Right ventricle myocardium inferior (tissue), 1 donor: ENCODE measurements around the gene PVRIG. TPM values are rescaled to one million over a fixed set of nuclear protein-coding genes. Genes with fewer than 3 reads are reported as not detected.
"Not testable (repeated sequence)": the region's sequence is repeated elsewhere in the genome, so short reads cannot be mapped to it uniquely, and the experiment has no call there.

ENCODE experiments used
- ATAC-seq: fragments of 200-7000 bp; cut with Tn5 transposase; one replicate; pipeline ENCODE4 v1.9.1; 2020; ENCODE audit warnings: mild to moderate bottlenecking, moderate library complexity
- DNase-seq: peaks from one replicate; pipeline ENCODE4 v3.0.0; 2021; ENCODE audit errors: missing footprints
- intact Hi-C: fragments of 100-400 bp; cut with DNase I; formaldehyde crosslinking; loops from one replicate; pipeline ENCODE4 v1.11.0; 2022
- total RNA-seq: library from RNA; stranded (reverse); fragmentation: NEBNext Ultra II Directional; extraction: Animal tissue kit (Norgen Biotek cat#: 25700); gene quantifications from one replicate; pipeline ENCODE4 v1.2.1, GENCODE V29; 2021
- donor health status: DM: no; HTN: yes; CAD: no; lungs with severe emphysema.

PVRIG gene
- total RNA-seq, 1 donor from 2014 or later, result not detected

DNA sequence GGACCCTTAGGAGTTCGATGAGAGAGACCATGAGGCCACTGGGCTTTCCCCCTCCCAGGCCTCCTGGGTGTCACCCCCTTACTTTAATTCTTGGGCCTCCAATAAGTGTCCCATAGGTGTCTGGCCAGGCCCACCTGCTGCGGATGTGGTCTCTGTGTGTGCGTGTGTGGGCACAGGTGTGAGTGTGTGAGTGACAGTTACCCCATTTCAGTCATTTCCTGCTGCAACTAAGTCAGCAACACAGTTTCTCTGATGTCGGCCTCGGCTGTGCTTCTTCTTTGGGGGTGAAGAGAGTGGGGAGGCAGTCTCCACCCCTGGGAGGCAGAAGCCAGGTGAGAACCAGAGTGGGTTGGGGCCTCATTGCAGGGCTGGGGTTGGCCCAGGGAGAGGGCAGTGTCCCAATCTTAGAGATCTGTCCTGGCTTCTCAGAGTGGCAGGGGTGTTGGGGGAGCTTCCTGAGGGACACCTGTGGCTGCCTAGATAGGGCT is 1.5 kb downstream of the PVRIG start:
- intact Hi-C loops, result no loop called here
- ATAC-seq (no peak), DNase-seq (no peak)

- intact Hi-C loops, result no loop called here
Observed at GRCh38 chr7:100221767-100222444, 2.2 kb downstream of the PVRIG start.

DNA sequence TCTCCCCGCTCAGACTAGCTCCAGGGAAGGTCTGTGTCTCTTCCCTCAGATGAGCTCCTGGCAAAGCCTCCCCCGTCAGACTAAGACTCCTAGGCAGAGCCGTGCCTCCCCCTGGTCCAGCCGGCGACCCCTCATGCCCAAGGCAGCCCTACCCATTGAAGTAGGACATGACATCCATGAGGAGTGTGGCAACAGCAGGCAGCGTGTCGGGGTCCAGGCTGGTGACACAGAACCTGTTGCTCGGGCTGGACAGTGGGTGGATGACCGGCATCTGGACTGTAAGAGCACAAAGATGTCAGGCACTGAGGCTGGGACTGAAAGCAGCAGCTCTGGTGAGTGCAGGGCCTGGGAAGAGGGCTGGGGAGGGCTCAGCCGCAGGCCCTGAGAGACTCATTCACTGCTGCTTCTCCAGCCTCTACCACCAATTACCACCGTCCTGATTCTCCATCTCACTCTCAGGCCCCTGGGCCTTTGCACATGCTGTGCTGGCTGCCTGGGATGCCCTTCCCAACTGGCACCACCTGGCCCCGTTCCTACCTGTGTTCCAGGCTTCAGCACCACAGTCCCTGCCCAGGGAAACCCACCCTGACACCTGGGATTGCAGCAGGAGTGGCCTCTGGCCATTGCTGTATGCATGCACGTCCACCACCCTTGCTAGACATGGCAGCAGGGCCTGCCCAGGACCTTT is 2.8 kb downstream of the PVRIG start:
- intact Hi-C loops, result no loop called here
- no peak for DNase-seq
- ATAC-seq, result no peak

More at GRCh38 chr7:100221767-100222444, 2.2 kb downstream of the PVRIG start:
- no peak for ATAC-seq
- DNase-seq, result no peak

- intact Hi-C loops, DNase-seq, ATAC-seq: not testable (repeated sequence)
Observed at GRCh38 chr7:100223376-100223927, 3.7 kb downstream of the PVRIG start.

DNA sequence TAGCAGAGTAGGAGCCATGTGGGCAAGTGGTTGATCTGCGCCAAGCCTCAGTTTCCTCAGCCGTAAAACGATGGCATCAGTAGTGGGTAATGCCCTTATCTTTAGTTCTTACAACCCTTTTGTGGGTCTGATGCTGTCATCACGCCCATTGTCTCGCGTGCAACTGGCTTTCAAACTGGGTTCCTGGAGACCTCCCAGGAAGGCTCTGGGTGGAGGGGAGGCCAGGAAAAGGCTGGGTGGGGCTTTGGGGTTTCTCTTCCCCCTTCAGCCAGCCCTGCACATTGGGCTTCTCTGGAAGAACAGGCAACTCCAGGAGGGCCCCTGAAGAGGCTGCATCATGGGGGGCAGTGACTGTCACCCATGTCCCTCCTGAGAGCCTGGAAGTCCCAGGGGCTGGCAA is 5.1 kb downstream of the PVRIG start:
- DNase-seq, intact Hi-C loops, ATAC-seq: not testable (repeated sequence)

DNA sequence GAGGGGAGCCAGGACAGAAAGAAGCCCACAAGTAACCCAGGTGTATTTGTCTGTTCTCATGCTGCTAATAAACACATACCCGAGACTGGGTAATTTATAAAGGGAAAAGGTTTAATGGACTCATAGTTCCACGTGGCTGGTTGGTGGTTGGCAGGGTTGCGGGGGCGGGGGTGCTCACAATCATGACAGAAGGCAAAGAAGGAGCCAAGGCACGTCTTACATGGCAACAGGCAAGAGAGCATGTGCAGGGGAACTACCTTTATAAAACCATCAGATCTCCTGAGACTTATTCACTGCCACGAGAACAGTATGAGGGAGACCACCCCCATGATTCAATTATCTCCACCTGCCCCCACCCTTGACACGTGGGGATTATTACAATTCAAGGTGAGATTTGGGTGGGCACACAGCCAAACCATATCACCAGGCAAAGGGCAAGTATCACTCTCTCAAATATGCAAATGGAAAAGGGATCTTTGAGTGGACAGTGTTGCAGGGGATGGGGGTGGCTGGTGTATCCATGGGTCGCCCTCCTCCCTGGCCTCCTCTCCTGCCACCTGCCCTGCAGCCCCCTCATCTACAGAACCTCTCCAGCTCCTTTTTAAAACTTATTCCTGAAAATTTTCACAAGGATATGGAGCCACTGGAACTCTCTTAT is 15.0 kb downstream of the PVRIG start:
- ATAC-seq, intact Hi-C loops, DNase-seq: not testable (repeated sequence)

GRCh38 chr7:100239975-100240374 is 20.2 kb downstream of the PVRIG start:
- ATAC-seq, intact Hi-C loops, DNase-seq: not testable (repeated sequence)

DNA sequence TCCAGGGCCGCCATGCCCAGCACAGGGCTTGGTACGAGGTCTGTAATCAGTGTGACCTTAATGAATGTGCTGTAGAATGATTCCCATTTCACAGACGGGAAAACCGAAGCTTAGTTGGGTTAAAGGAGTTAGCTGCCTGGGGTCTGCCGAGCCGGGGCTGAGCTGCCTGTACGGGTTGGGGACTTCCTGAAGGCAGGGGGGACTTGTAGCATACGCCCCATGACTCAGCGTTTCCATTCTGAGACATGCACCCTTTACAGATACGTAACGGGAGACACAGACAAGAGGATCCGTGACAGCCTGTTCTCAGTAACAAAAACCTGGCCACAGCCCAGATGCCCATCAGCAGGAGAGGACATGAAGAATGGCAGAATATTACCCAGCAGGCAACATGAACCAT is 23.6 kb downstream of the PVRIG start:
- intact Hi-C loops, DNase-seq: not testable (repeated sequence)
- ATAC-seq, result peak; percentile 68

GRCh38 chr7:100244988-100245605 is 25.3 kb downstream of the PVRIG start:
- ATAC-seq, result peak; percentile 67
- DNase-seq, intact Hi-C loops: not testable (repeated sequence)

DNA sequence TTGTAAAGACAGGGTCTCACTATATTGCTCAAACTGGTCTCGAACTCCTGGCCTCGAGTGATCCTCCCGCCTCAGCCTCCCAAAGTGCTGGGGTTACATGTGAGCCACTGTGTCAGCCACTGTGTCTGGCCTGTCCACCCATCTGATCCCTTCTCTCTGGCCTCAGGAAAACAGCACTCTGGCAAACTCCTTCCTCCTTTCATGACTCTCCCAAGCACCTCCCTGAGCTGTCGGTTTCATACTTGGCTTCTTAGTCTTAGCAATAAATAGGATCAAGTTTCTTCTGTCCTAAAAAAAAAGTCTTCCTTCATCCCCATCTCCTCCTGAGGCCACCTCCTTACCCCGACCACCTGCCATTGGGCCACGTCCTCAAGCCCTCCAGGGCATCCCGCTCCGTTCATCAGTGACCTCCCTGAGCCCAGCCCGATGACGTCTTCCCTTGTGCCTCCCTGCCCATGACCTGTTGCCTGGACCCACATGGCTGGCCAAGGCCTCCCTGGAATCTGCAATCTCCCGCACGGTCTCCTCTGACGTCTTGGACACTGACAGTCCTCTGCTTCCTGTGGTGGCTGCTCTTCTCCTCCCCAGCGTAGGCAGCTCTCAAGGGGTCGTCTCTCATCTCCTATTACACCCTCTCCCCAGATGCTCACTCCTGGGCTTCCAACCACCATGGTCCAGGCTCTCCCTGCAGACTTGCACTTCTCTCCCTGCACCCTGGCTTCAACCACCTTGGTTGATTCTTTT is 26.5 kb downstream of the PVRIG start:
- intact Hi-C loops, DNase-seq, ATAC-seq: not testable (repeated sequence)

GRCh38 chr7:100246865-100247137 is 27.1 kb downstream of the PVRIG start:
- not testable (repeated sequence) for ATAC-seq

GRCh38 chr7:100247152-100247757 is 27.5 kb downstream of the PVRIG start:
- intact Hi-C loops, result no loop called here
- DNase-seq, result no peak
- ATAC-seq, result no peak

More at GRCh38 chr7:100246865-100247137, 27.1 kb downstream of the PVRIG start:
- intact Hi-C loops, DNase-seq: not testable (repeated sequence)

- intact Hi-C loops, result no loop called here
- ATAC-seq, result no peak
Observed at GRCh38 chr7:100248483-100248882, 28.7 kb downstream of the PVRIG start.

GRCh38 chr7:100257017-100257416 is 37.3 kb downstream of the PVRIG start:
- ATAC-seq (peak; percentile 41), DNase-seq (no peak)
- intact Hi-C loops, result no loop called here

More at GRCh38 chr7:100248483-100248882, 28.7 kb downstream of the PVRIG start:
- DNase-seq, result no peak

DNA sequence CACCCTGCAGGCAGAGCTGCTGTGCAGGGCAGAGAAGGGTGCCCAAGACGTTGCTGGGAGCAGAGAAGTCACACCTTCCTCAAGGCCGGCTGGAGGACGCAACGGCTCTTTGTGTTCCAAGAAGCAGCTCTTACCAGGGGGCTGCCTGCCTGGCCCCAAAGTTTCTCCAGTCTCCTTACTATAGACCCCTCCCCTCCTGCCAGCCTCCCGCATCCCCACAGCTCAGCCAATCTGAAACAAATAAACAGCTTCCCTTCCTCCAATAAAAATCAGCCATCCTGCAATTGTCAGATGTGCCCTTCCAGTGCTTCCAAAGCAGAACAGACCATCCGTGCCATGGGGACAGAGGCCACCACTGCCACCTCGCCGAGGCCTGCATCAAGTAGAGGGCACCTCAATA is 40.2 kb downstream of the PVRIG start:
- ATAC-seq, DNase-seq, intact Hi-C loops: not testable (repeated sequence)

- intact Hi-C loops, ATAC-seq, DNase-seq: not testable (repeated sequence)
Observed at GRCh38 chr7:100262896-100263295, 43.1 kb downstream of the PVRIG start.

GRCh38 chr7:100264223-100264622 is 44.5 kb downstream of the PVRIG start:
- DNase-seq, ATAC-seq, intact Hi-C loops: not testable (repeated sequence)
